T-helper 17 cell (primary cell): ENCODE results near the gene SESN3. TPM values are rescaled to one million over a fixed set of nuclear protein-coding genes. Genes with fewer than 3 reads are reported as not detected.
A peak's percentile ranks its signal among the peaks of the same experiment; 100 is the strongest.
"Not testable (repeated sequence)": the region's sequence is repeated elsewhere in the genome, so short reads cannot be mapped to it uniquely, and the experiment has no call there.

Experiments used
- ATAC-seq: fragments of 150-1000 bp; cut with Tn5 transposase; 2 replicates; pipeline ENCODE4 v1.10.0; 2021; ENCODE audit warnings: mild to moderate bottlenecking, moderate library complexity
- DNase-seq, 3 donors: peaks; one replicate each; pipeline versions ENCODE4 v3.0.0 to v3.0.0-alpha.2; 2020 to 2021
- H3K9me3 ChIP-seq: one replicate; pipeline ENCODE4 v1.7.0; 2013; ENCODE audit warnings: low read length, mild to moderate bottlenecking; ENCODE audit not compliant: control insufficient read depth, poor library complexity, severe bottlenecking
- H3K27ac Mint-ChIP-seq: one replicate; pipeline ENCODE4 v1.8.0; 2022; ENCODE audit warnings: mild to moderate bottlenecking, moderate library complexity, mixed read lengths
- H3K27me3 Mint-ChIP-seq: one replicate; pipeline ENCODE4 v1.8.0; 2022; ENCODE audit warnings: mixed read lengths
- H3K36me3 Mint-ChIP-seq: one replicate; pipeline ENCODE4 v1.8.0; 2022; ENCODE audit warnings: low read depth, mixed read lengths
- H3K4me1 Mint-ChIP-seq: one replicate; pipeline ENCODE4 v1.8.0; 2022; ENCODE audit warnings: mild to moderate bottlenecking, mixed read lengths
- H3K4me3 Mint-ChIP-seq: one replicate; pipeline ENCODE4 v1.8.0; 2022; ENCODE audit warnings: mild to moderate bottlenecking, moderate library complexity, mixed read lengths
- total RNA-seq, 4 donors: library from RNA in 2 of 4; stranded (reverse) in 2 of 4; gene quantifications; one replicate each; pipeline ENCODE4 v1.2.3 and lab custom pipeline; 2022 to 2026

The SESN3 gene
- total RNA-seq, 2 donors from 2014 or later, result 48.7 to 53.0 TPM

DNA sequence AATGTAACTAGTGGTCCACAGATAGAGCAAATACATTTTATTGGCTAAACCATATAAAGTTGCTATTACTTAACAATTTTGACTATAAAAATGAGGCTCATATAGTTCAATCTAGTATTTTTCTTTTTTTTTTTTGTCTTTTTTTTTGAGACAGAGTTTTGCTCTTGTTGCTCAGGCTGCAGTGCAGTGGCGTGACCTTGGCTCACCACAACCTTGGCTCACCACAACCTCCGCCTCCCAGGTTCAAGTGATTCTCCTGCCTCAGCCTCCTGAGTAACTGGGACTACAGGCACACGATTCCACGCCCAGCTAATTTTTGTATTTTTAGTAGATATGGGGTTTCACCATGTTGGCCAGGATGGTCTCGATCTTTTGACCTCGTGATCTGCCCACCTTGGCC lies 3.9 kb downstream of the SESN3 start:
- H3K27me3 Mint-ChIP-seq, DNase-seq, ATAC-seq, H3K36me3 Mint-ChIP-seq, H3K9me3 ChIP-seq: not testable (repeated sequence)
- Mint-ChIP-seq H3K4me1 (peaks cover 23% of the 10 kb centered on the region), H3K27ac (peak overlapping the region; percentile 29), H3K4me3 (peak overlapping the region; percentile 28)

DNA sequence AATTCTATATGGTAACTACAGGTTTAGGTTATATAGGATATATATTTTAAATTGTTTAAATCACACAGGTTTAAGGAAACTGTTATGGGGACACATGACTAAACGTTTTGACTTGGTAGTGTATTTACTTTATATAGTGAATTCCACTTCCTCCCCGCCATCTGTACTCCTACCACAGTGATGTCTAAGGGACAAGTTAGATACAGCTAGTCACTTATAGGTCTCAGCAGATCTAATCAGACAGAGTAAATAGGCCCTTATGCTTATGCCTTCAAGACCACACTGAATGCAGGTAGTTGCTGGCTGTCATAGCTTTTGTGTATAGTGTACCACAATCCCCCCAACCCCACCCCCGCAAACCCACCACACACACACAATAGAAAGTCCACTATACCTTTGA lies 8.2 kb downstream of the SESN3 start:
- Mint-ChIP-seq H3K36me3 (no peaks in the 10 kb centered on the region), H3K4me3 (no peak overlapping the region), H3K4me1 (peaks cover 15% of the 10 kb centered on the region), H3K27ac (peak overlapping the region; percentile 24), H3K27me3 (no peaks in the 10 kb centered on the region)
- no peaks in the 10 kb centered on the region for H3K9me3 ChIP-seq
- DNase-seq, result no peak
- peak; percentile 54 for ATAC-seq

DNA sequence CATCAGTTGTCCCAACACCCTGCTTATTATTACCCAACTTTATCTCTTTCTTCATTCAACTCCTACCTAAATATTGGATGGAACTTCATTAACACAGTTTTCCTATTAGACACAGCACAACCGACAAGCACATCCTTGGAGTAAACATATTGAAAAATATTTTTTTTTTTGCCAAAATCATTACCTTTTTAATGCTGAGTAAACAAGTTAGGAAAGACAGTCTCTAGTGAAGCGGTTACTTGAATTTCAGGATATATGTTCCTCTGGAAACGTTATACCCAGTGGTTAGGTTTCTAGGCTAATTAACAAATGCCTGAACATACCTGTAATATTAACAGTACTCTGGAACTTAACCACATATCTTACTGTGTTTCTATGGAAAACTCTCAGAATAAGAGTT lies 11.4 kb downstream of the SESN3 start:
- DNase-seq (no peak), ATAC-seq (no peak)
- H3K9me3 ChIP-seq, result no peaks in the 10 kb centered on the region
- H3K36me3 Mint-ChIP-seq, result no peaks in the 10 kb centered on the region
- no peak overlapping the region for H3K27ac Mint-ChIP-seq
- H3K27me3 Mint-ChIP-seq, result no peaks in the 10 kb centered on the region
- H3K4me3 Mint-ChIP-seq, result no peak overlapping the region
- H3K4me1 Mint-ChIP-seq, result peaks cover 10% of the 10 kb centered on the region

DNA sequence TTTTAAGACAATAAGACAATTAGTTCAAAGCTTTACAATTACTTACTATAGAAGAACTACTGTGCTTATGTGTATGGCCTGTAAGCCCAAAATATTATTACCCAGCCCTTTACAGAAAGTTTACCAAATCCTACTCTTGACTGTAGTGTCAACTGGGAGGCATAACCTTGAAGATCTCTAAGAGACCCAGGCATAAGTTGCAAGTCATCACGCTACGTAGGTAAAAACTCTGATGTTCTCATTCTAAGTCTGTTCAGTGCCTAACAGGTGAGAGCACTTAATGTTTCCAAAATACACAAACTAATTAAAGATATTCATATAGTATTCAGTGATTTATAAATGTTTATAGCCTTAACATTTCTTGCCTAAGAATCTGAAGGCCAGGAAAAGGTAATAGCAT lies 12.9 kb downstream of the SESN3 start:
- ATAC-seq (no peak), DNase-seq (no peak)
- H3K4me1 Mint-ChIP-seq, result peaks cover 9% of the 10 kb centered on the region
- no peaks in the 10 kb centered on the region for H3K36me3 Mint-ChIP-seq
- H3K27ac Mint-ChIP-seq, result no peak overlapping the region
- H3K9me3 ChIP-seq, result no peaks in the 10 kb centered on the region
- no peaks in the 10 kb centered on the region for H3K27me3 Mint-ChIP-seq
- no peak overlapping the region for H3K4me3 Mint-ChIP-seq

DNA sequence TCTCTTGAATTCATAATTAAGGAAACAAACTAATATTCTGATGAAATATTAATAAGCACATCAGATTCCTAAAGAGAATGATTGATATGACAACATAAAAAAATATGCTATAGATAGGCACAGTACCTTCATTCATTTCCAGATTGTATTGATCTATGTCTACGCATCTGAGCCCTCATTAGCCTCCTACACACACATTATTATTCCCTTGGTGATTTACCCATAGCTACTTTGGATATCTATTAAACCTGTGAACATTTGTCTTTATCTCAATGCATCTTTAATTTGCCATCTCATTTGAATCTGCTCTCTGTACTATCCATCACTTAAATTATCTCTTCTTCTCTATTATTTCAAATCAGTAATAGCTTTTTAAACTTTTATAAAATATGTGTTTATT lies 18.4 kb downstream of the SESN3 start:
- Mint-ChIP-seq H3K27ac (no peak overlapping the region), H3K36me3 (peaks cover 2% of the 10 kb centered on the region)

DNA sequence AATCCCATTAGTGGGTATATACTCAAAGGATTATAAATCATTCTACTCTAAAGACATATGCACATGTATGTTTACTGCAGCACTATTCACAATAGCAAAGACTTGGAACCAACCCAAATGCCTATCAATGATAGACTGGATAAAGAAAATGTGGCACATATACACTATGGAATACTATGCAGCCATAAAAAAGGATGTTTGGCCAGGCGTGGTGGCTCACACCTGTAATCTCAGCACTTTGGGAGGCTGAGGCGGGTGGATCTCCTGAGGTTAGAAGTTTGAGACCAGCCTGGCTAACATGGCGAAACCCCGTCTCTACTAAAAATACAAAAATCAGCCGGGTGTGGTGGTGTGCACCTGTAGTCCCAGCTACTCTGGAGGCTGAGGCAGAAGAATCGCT lies 21.5 kb downstream of the SESN3 start:
- ATAC-seq, H3K36me3 Mint-ChIP-seq, H3K9me3 ChIP-seq, H3K27me3 Mint-ChIP-seq, DNase-seq, H3K4me3 Mint-ChIP-seq, H3K27ac Mint-ChIP-seq: not testable (repeated sequence)
- peaks cover 22% of the 10 kb centered on the region for H3K4me1 Mint-ChIP-seq

More for the DNA sequence above, 18.4 kb downstream of the SESN3 start:
- ATAC-seq, result no peak
- no peak overlapping the region for H3K4me3 Mint-ChIP-seq
- no peaks in the 10 kb centered on the region for H3K9me3 ChIP-seq
- H3K4me1 Mint-ChIP-seq, result peaks cover 12% of the 10 kb centered on the region
- DNase-seq, result no peak
- no peaks in the 10 kb centered on the region for H3K27me3 Mint-ChIP-seq

DNA sequence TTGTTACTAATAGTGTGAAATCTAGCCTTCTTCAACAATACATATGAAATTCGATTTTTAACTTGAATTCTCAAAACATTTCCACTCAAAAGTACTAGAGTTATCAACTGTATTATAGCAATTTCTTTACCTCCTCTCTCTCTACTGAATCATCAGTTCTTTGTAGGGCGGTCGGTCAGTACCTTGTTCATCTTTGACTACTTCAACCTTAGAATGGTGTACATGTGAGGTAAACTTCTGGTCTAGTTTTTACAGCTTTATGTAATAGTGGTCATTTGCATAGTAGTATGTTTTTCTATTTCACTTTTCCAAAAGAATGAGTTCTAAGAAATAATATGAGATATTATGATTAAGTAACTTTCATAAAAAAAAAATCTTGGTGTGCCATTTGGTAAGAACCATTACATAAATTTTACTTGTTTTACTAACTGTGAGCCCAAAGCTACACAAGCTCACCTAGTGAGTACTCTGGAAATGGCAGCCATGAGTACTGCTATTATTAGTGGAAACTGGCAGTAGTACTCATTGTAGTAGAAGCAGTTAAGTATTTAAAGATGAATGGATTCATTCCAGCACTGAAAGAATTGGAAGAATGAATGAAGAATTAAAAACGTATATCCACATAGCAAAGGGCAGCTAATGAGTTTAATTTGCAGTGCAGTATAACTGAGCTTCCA lies 30.1 kb downstream of the SESN3 start:
- H3K27ac Mint-ChIP-seq, result no peak overlapping the region
- DNase-seq (no peak), ATAC-seq (no peak)
- no peaks in the 10 kb centered on the region for H3K9me3 ChIP-seq
- no peak overlapping the region for H3K4me3 Mint-ChIP-seq
- peaks cover 14% of the 10 kb centered on the region for H3K4me1 Mint-ChIP-seq
- H3K27me3 Mint-ChIP-seq, result no peaks in the 10 kb centered on the region
- peaks cover 6% of the 10 kb centered on the region for H3K36me3 Mint-ChIP-seq

DNA sequence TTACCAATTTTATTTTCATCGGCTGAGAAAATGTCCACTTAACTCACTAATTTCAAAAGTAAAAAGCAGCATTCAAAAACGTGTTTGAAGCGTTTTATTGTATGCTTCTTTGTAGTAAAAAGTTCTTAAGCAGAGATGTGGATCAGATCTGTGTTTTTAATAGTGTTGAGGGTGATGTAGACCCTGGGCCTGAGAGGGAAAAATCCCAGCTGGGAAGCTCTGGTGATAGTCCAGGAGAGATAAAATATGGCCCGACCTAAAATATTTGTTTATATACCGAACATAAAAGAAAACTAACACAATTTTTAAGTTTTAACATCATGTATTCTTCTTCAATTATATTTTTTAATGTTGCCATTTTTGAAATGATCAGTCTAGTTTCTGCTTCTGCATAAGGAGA lies 35.2 kb downstream of the SESN3 start:
- H3K4me1 Mint-ChIP-seq, result peaks cover 12% of the 10 kb centered on the region
- no peak for ATAC-seq
- no peak for DNase-seq
- H3K27ac Mint-ChIP-seq, result no peak overlapping the region
- no peaks in the 10 kb centered on the region for H3K27me3 Mint-ChIP-seq
- H3K4me3 Mint-ChIP-seq, result no peak overlapping the region
- H3K36me3 Mint-ChIP-seq, result peaks cover 4% of the 10 kb centered on the region
- no peaks in the 10 kb centered on the region for H3K9me3 ChIP-seq

DNA sequence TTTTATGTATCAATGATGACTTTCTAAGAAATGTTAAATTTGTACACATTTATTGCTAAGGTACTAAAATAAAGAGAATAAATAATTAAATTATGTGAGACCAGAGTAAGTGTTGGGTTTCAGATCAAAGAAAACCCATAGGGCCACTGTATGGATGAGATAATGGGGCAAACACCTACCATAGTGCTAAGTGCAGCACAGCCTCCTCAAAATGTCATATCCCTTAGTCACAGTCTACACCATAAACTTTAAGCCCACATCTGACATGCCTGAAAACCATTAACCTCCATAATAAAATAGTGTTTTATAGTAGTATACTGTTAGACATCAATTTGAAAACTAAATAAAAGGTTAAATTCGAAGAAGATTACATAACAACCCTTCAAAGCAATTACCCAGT lies 37.5 kb downstream of the SESN3 start:
- no peak for ATAC-seq
- DNase-seq, result no peak
- Mint-ChIP-seq H3K27ac (no peak overlapping the region), H3K27me3 (no peaks in the 10 kb centered on the region), H3K4me3 (no peak overlapping the region), H3K36me3 (peaks cover 13% of the 10 kb centered on the region), H3K4me1 (peaks cover 18% of the 10 kb centered on the region)
- H3K9me3 ChIP-seq, result no peaks in the 10 kb centered on the region

DNA sequence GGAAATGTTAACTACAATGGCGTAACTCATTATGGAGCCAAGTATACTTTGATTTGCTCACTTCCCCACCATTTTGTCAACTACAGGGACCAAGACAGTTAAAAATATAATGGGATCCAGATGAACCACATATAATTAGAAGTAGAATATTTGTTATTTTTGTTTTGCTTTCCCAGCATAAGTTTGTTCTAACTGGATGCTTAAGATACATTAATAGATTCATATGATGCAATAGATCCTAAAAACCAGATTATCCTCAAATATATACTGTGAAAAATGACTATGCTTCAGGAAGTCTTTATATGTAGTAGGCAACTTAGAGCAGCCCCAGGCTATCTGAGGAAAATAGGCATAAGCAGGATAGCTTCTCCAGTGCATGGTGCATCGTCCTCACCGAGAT lies 38.3 kb downstream of the SESN3 start:
- Mint-ChIP-seq H3K4me1 (peaks cover 18% of the 10 kb centered on the region), H3K27ac (no peak overlapping the region), H3K4me3 (no peak overlapping the region), H3K27me3 (no peaks in the 10 kb centered on the region), H3K36me3 (peaks cover 11% of the 10 kb centered on the region)
- no peaks in the 10 kb centered on the region for H3K9me3 ChIP-seq
- DNase-seq (no peak), ATAC-seq (no peak)

DNA sequence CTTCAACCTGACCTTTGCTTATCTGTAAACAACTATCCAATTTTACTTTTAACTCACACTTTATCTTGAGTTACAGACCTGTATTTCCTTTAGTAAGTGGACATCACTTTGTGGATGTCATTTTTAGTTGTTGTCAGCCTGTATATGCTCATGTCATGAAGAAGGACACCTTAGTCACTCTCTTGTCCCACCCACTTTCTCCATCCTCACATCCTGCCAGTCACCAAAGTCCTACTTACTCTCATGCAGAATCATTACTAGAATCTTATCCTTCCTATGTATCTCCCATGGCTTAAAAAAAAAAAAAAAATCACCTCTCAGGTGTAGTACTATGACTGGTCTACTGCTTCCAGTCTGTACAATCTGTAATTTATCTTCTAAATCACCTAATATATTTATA lies 43.3 kb downstream of the SESN3 start:
- H3K36me3 Mint-ChIP-seq, result peaks cover 21% of the 10 kb centered on the region
- H3K4me1 Mint-ChIP-seq, result peaks cover 18% of the 10 kb centered on the region

DNA sequence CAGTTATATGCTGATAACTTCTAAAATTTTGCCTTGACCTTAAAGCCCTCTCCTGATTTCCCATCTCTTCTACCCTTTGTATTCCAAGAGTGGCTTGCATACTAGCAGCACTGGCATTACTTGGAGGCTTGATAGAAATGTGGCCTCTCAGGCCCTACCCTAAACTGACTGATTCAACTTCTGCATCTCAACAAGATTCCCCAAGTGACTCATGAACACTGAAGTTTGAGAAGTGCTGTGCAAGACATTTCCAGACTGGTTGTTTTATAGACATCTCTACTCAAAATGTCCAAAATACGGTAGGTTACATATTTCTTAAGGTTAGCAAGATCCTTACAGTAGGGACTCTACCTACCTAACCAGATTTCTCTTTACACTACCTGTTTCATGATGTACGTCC lies 48.6 kb downstream of the SESN3 start:
- ATAC-seq, result no peak
- peaks cover 7% of the 10 kb centered on the region for H3K4me1 Mint-ChIP-seq

More for the DNA sequence above, 43.3 kb downstream of the SESN3 start:
- no peak overlapping the region for H3K4me3 Mint-ChIP-seq
- DNase-seq (no peak), ATAC-seq (no peak)
- H3K27me3 Mint-ChIP-seq, result no peaks in the 10 kb centered on the region
- no peaks in the 10 kb centered on the region for H3K9me3 ChIP-seq
- no peak overlapping the region for H3K27ac Mint-ChIP-seq

DNA sequence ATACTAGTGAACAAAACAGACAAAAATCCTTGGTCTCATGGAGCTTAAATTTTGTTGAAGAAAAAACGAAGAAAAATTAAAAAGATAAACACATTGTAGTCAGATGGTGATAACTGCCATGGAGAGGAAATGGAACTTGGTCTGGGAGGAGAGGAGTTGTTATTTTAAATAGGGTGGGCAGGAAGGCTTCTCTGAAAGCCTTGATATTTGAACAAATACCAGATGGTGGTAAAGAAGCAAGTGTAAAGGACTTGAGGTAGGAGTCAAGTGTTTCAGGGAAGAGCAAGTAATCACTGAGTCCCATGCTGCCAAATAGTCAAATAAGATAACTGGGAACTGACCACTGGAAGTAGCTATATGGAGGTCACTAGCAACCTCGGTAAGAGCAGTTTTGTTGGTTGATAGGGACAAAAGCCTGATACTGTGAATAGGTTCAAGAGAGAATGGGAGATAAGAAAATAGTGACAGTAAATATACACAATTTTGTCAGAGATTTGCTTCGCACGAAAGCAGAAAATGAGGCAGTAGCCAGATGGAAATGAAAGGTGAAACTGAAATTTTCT lies 55.1 kb downstream of the SESN3 start:
- peaks cover 6% of the 10 kb centered on the region for H3K36me3 Mint-ChIP-seq

More for the DNA sequence above, 48.6 kb downstream of the SESN3 start:
- no peaks in the 10 kb centered on the region for H3K9me3 ChIP-seq
- Mint-ChIP-seq H3K4me3 (no peak overlapping the region), H3K27me3 (no peaks in the 10 kb centered on the region), H3K36me3 (peaks cover 7% of the 10 kb centered on the region), H3K27ac (peak overlapping the region; percentile 34)
- DNase-seq, result no peak

DNA sequence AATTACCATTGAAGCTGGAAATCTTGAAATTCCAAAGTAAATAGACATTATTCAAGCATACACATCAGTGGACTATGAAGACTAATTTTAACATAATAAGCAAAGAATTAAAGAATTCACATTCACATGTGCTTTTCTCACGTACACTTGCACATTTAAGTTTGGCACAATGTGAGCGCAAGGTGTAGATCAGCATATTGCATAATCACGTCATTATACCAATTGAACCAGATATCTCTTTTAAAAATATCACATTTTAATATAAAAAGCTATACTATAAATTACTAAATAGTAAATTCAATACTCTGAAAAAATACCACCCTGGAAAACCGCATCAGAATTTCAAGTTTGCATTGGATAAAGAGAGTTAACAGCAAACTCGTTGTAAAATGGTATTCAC lies 60.7 kb downstream of the SESN3 start:
- no peak overlapping the region for H3K4me3 Mint-ChIP-seq
- H3K9me3 ChIP-seq, result no peaks in the 10 kb centered on the region
- ATAC-seq, result no peak

More for the DNA sequence above, 55.1 kb downstream of the SESN3 start:
- DNase-seq, result no peak
- Mint-ChIP-seq H3K27ac (peak overlapping the region; percentile 75), H3K4me1 (peaks cover 7% of the 10 kb centered on the region), H3K4me3 (no peak overlapping the region), H3K27me3 (no peaks in the 10 kb centered on the region)
- no peak for ATAC-seq
- no peaks in the 10 kb centered on the region for H3K9me3 ChIP-seq

More for the DNA sequence above, 60.7 kb downstream of the SESN3 start:
- no peaks in the 10 kb centered on the region for H3K36me3 Mint-ChIP-seq
- DNase-seq, result no peak
- peaks cover 4% of the 10 kb centered on the region for H3K4me1 Mint-ChIP-seq
- no peaks in the 10 kb centered on the region for H3K27me3 Mint-ChIP-seq
- H3K27ac Mint-ChIP-seq, result no peak overlapping the region
